Astrocyte (in vitro differentiated cells and primary cell): ENCODE measurements around the gene ST6GALNAC4.

ENCODE experiments used
- CTCF ChIP-seq: IDR thresholded peaks from 2 replicates; pipeline ENCODE4 v1.5.1; 2011; ENCODE audit warnings: low read depth, mild to moderate bottlenecking, inconsistent platforms, low read length, moderate library complexity; ENCODE audit not compliant: insufficient read depth
- EZH2 ChIP-seq: IDR thresholded peaks from 2 replicates; pipeline ENCODE4 v1.6.1; 2012; ENCODE audit warnings: mild to moderate bottlenecking, low read length, inconsistent platforms; ENCODE audit not compliant: insufficient read depth

DNA sequence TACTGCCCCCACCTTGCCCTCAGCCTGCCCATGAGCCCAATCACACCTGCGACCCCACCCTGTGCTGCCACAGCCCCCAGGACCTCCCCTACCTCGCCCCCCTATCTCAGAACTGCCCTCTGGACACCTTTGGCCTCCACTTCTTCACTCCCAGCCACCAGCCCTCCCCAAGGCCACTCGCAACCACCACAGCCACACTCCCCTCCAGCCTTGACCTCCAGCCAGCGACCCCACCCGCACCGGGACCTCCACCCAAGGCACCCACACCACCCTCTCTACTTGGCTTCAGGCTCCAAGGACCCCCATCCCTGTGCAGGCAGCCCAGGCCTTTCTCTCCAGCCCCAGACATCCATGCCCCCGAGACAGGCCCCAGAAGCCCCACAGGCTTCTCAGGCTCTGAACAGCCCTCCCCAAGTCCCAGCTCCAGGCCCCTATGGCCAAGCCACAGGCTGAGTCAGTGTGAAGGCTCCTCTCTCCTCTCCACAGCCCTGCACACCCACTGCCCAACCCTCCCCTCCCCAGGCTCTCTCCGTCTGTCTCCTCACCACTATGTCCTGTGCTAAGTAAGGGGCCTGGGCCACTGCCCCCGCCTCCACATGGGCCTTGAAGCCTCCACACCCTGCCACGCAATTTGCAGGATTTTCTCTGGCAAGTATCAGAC, 41.4 kb downstream of the ST6GALNAC4 start:
- no peak for TF ChIP-seq CTCF
- TF ChIP-seq EZH2: no peak
